Left ventricle myocardium inferior (tissue), 1 donor: ENCODE data around the gene EFNA2. TPM values are rescaled to one million over a fixed set of nuclear protein-coding genes. Genes with fewer than 3 reads are reported as not detected.

Experiments
- DNase-seq: peaks from one replicate; pipeline ENCODE4 v3.0.0-alpha.2; 2020
- H3K27ac ChIP-seq: fragments of 200-600 bp; replicated peaks from 2 replicates; pipeline ENCODE4 v1.8.0; 2021
- H3K27me3 ChIP-seq: fragments of 200-600 bp; 2 replicates; pipeline ENCODE4 v1.8.0; 2021; ENCODE audit warnings: low read depth
- H3K36me3 ChIP-seq: fragments of 200-600 bp; 2 replicates; pipeline ENCODE4 v1.8.0; 2021
- H3K4me1 ChIP-seq: fragments of 200-600 bp; 2 replicates; pipeline ENCODE4 v1.8.0; 2021
- H3K4me3 ChIP-seq: fragments of 200-600 bp; 2 replicates; pipeline ENCODE4 v1.8.0; 2021; ENCODE audit warnings: mild to moderate bottlenecking, moderate library complexity
- H3K9me3 ChIP-seq: fragments of 200-600 bp; replicated peaks from 2 replicates; pipeline ENCODE4 v1.8.0; 2021
- CTCF ChIP-seq: fragments of 200-600 bp; IDR thresholded peaks from 2 replicates; pipeline ENCODE4 v1.8.0; 2021; ENCODE audit warnings: antibody characterized with exemption, mild to moderate bottlenecking, borderline replicate concordance
- intact Hi-C: fragments of 100-400 bp; cut with micrococcal nuclease; formaldehyde crosslinking; loops from one replicate; pipeline ENCODE4 v1.11.0; 2022
- total RNA-seq: library from RNA; stranded (reverse); fragmentation: NEBNext Ultra II Directional; extraction: Animal tissue kit (Norgen Biotek cat#: 25700); gene quantifications from one replicate; pipeline ENCODE4 v1.2.1, GENCODE V29; 2021
- donor health status: DM: no; HTN: yes; CAD: no; lungs with severe emphysema.

EFNA2 gene
- total RNA-seq, 1 donor from 2014 or later, result not detected

- no peak for DNase-seq
- Histone ChIP-seq H3K4me1 (no peaks in the 10 kb centered on the region), H3K36me3 (no peaks in the 10 kb centered on the region), H3K27me3 (peaks cover 34% of the 10 kb centered on the region), H3K27ac (no peak overlapping the region), H3K4me3 (no peak overlapping the region), H3K9me3 (no peaks in the 10 kb centered on the region)
- intact Hi-C loops, result no loop called here
- TF ChIP-seq CTCF, result no peak
Measured at GRCh38 chr19:1307320-1307719, 21.6 kb downstream of the EFNA2 start.

GRCh38 chr19:1307755-1308303 is 22.2 kb downstream of the EFNA2 start:
- no peak overlapping the region for H3K4me3 ChIP-seq
- TF ChIP-seq CTCF, result no peak
- H3K9me3 ChIP-seq, result no peaks in the 10 kb centered on the region
- no peak overlapping the region for H3K27ac ChIP-seq
- H3K27me3 ChIP-seq, result peaks cover 38% of the 10 kb centered on the region
- no peaks in the 10 kb centered on the region for H3K4me1 ChIP-seq
- intact Hi-C loops, result no loop called here
- no peaks in the 10 kb centered on the region for H3K36me3 ChIP-seq
- no peak for DNase-seq

GRCh38 chr19:1308718-1309117 is 23.0 kb downstream of the EFNA2 start:
- Histone ChIP-seq H3K36me3 (no peaks in the 10 kb centered on the region), H3K9me3 (no peaks in the 10 kb centered on the region), H3K27ac (no peak overlapping the region), H3K4me1 (no peaks in the 10 kb centered on the region), H3K4me3 (no peak overlapping the region), H3K27me3 (peaks cover 47% of the 10 kb centered on the region)
- DNase-seq, result no peak
- intact Hi-C loops, result no loop called here
- TF ChIP-seq CTCF, result no peak

- Histone ChIP-seq H3K27me3 (peaks cover 62% of the 10 kb centered on the region), H3K4me1 (no peaks in the 10 kb centered on the region), H3K4me3 (no peak overlapping the region), H3K36me3 (no peaks in the 10 kb centered on the region), H3K9me3 (no peaks in the 10 kb centered on the region), H3K27ac (no peak overlapping the region)
- TF ChIP-seq CTCF, result no peak
- intact Hi-C loops, result no loop called here
- no peak for DNase-seq
Measured at GRCh38 chr19:1309977-1310852, 24.5 kb downstream of the EFNA2 start.

- no peak overlapping the region for H3K4me3 ChIP-seq
- peaks cover 68% of the 10 kb centered on the region for H3K27me3 ChIP-seq
- H3K27ac ChIP-seq, result no peak overlapping the region
- H3K4me1 ChIP-seq, result peaks cover 6% of the 10 kb centered on the region
- H3K36me3 ChIP-seq, result no peaks in the 10 kb centered on the region
- intact Hi-C loops, result no loop called here
- no peak for TF ChIP-seq CTCF
- DNase-seq, result no peak
- H3K9me3 ChIP-seq, result no peaks in the 10 kb centered on the region
Measured at GRCh38 chr19:1310853-1311180, 25.1 kb downstream of the EFNA2 start.
